ENCODE results near the gene NACAD.
"Not testable (repeated sequence)": the region's sequence is repeated elsewhere in the genome, so short reads cannot be mapped to it uniquely, and the experiment has no call there.

Gene NACAD

GRCh38 chr7:45116048-45116447 is 27.3 kb upstream of the NACAD start:
- no peak for DNase-seq

DNA sequence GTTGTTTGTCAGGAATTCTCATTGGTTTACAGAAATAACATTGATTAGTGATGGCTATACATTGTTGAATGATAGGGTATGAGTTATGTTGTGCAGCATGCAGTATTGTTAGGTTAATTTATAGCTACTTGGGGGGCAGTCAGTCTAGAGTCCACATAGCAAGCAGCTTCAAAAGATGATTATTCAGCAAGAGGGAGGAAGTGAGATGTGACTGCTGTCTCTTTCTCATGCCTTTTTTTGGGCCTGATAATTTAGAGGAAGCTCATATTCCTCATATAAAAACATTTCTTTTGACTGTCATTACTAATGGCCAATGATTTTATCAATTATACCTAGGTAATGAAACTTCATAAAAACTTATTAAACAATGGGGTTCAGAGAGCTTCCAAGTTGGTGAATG is 26.2 kb upstream of the NACAD start:
- DNase-seq = no peak

- not testable (repeated sequence) for DNase-seq
Observed at GRCh38 chr7:45114257-45114656, 25.5 kb upstream of the NACAD start.

DNA sequence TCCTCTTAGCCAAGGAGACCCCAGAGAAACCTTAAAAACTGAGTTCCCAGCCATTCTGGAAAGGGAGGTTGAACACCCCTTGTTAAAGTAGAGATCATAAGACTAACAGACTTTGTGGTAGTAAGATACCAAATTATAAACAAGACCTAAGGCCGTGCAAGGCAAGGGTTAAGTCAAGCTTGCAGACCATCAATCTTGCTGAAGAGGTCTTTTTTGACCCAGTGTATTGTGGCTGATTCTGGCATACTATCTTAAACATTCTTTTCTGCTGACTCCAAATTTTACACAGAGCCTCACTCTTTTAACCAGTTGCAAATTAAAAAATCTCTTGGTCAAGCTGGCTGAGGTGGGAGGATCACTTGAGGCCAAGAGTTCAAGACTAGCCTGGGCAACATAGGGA is 23.9 kb upstream of the NACAD start:
- no peak for DNase-seq

GRCh38 chr7:45111298-45112223 is 22.8 kb upstream of the NACAD start, which contains the start of gene TBRG4:
Gene TBRG4, minus strand, starts transcription at chr7:45111697. Its CDS starts 2,460 bp downstream, at chr7:45109237.
- DNase-seq = peak; percentile 93

GRCh38 chr7:45108863-45109262 is 20.1 kb upstream of the NACAD start:
- DNase-seq = no peak

GRCh38 chr7:45107356-45107755 is 18.6 kb upstream of the NACAD start:
- no peak for DNase-seq

GRCh38 chr7:45106820-45107219 is 18.1 kb upstream of the NACAD start:
- DNase-seq = no peak

DNA sequence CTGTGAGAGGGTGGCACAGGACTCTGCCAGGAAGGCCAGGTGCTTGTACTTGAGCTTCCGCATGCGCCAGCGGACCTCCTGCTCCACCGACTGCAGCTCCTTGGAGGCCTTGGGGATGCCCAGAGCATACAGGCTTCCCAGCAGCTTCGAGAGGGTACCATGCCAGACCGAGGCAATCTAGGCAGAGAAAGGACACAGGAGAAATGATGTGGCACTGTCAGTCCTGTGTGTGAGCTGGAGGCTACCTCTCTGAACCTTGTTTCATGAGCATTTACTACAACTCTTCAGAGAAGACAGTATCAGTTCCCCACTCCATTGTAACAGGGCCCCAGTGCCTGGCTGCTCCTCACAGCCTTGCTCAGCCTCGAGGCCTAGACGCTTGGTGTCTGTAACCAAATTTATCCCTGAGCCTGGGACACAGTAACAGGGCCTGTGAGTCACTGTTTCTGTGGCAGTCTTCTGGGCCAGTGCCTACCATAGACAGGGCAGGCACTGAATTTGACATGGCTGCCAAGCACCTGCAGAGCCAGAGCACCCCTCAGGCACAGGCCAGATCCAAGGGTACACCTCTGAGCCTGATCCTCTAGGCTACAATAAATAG is 16.9 kb upstream of the NACAD start:
- DNase-seq = no peak

DNA sequence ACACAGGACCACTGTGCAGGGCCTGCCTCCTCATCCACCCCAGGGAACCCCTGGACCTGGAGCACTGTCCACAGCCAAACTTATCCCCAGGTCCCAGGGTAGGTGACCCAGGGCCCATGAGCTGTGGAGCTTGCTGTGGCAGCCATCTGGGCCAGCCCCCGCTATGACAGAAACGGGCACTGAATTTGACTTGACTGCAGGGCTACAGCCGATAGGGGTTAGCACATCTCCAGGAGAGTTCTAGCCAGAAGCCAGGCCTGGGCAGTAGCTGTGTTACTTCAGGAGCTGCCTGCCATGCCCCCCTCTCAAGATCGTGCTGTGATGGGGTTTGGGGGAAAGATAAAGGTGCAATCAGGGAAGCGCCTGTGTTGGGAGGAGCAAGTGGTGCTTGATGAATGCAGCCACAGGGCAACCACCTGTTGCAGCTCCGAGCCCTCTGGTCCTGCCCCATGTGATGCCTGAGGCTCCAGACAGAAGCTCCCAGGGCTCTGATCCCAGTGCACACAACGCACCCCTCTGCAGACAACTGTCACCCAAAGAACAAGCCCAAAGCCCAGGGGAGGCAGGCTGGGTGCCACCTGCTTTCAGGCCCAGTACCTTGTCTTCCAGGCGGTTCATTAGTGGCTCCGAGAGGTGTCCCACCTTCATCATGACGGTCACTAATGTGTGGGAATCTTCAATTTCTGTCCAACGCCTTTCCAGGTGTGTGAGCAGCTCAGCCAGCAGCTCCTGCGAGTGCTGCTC is 16.2 kb upstream of the NACAD start:
- no peak for DNase-seq

DNA sequence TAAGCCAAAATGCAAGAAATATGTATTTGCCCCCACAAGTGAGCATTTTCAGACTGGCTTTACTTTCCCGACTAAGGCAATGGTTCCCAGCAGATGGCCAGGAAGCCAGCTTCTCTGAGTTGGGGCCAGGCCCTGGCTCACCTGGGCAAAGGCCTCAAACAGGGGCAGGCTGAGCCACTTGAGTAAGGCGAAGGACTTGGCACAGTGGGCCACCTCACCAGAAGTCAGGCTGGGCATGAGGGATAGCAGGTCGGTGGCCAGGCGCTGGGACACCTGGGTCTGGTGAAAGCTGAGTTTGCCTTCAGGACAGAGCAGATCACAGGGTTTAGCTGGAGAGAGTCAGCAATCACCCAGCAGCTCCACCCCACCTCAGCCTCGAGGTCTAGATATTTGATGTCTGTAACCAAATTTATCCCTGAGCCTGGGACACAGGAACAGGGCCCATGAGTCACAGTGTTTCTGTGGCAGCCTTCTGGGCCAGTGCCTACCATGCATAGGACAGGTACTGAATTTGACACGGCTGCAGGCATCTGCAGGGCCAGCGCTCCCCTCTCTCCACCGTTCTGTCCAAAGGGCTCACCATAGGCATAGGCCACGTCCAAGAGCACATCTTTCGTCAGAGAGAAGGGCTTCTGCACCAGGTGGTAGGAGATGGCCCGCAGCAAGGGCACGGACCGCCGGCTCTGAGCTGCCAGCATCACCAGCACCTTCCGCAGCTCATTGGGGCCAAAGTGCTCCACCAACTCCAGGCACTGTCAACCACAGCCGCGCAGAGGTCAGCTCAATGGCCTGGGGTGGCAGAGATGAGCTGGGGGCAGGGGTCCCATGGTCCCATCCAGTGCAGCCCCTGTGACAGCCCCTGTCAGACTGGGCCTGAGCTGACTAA is 15.4 kb upstream of the NACAD start:
- DNase-seq = no peak

GRCh38 chr7:45102785-45103712 is 14.3 kb upstream of the NACAD start:
- no peak for DNase-seq

DNA sequence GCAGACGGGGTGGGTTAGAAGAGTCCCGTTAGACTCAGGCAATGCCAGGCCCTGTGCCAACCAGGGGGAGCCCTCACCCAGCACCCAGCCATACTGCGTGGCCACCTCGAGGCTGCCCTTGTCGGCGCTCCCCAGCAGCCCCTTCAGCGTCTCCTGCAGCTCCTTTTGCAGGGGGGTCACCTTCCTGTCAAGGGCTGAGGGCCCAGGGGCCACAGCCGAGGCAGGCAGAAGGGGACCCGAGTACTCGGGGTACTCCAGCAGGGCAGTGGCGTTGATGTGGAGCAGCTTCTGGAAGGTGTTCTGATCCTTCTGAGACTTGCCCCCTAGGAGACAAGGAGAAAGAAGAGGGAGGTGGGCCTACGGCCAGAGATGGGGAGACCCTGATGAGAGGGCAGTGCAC is 13.0 kb upstream of the NACAD start:
- no peak for DNase-seq

DNA sequence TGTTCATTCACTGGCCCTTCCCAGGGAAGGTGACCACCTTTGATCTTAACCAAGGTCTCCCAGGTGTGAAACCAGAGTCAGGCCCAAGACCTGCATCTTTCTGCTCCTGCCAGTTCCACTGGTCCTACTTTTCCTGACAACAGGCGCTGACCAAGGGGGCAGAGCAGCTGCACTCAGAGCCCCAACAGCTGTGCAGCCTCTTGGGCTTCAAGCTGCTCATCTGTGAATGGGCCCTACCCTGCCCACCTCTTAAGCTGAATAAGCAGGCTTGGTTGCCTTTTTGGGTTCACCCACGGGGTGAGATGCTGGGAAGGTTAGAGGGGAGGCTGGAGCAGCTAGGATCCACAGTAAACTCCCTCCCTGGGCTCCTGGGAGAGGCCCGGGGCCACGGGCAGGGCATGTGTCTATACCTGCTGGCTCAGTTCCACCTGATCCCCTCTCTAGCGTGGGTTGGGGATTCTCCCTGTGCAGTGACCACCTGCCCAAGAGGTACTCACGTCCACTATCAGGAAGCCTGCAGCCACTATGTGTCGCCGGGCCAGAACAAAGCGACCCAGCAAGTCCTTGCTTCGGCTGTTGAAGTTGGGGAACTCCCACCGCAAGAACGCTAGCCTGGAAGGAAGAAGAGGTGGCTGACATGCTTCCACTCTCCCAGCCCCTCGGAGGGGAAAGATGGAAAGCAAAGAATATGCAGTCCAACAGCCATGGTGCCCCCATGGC is 12.2 kb upstream of the NACAD start:
- no peak for DNase-seq

DNA sequence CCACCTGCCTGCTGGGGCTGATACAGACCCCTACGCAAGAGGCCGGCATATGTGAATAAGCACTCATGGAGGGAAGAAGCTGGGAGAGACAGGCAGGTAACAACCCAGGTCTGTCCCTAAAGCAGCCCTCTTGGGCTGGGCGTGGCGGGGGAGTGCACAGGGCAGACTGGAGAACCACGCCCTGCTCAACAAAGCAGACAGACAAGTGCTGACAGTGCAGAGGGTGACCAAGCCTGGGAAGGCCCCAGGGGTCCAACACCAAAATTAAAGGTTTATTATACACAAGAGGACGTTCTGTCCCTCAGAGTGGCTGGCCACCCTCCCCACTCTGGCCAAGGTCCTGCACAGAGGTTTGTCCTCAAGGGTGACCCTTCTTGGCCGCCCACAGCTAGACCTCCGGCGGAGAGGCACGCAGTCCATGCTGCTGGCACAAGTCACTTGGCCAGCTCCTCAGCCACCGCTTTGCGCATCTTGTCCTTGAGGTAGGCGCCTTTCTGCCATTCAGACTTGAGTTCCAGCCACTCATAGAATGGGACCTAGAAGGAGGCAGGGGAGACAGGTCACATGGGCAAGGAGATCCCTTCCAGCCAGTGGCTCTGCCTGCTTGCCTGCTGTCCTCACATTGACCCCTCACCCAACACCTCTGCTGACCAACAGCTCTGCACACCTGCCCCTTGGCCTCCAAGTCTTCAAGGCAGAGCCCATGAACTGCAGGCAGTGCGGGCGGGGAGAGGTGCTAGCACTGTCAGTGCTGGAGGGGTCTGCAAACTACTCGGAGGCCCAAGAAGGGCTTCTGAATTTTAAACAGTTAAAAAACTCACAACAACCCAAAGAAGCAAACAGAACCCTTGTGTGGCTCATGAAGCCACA is 11.4 kb upstream of the NACAD start:
- no peak for DNase-seq

- DNase-seq = no peak
Observed at GRCh38 chr7:45098983-45099839, 10.4 kb upstream of the NACAD start.

DNA sequence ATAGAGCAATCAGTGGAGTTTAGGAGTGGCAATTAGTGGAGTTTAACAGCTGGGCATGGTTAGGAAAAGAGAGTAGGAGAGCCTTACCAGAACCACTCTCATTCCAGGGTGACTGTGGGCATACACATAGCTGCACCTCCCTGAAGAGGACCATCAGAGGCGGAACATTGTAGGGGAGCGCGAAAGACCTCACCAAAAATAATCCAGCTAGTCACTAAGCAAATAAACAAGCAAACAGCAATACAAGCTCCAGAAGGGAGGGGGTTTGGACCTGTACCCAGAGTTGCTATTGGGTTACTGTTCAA is 4.1 kb upstream of the NACAD start:
- no peak for DNase-seq

DNA sequence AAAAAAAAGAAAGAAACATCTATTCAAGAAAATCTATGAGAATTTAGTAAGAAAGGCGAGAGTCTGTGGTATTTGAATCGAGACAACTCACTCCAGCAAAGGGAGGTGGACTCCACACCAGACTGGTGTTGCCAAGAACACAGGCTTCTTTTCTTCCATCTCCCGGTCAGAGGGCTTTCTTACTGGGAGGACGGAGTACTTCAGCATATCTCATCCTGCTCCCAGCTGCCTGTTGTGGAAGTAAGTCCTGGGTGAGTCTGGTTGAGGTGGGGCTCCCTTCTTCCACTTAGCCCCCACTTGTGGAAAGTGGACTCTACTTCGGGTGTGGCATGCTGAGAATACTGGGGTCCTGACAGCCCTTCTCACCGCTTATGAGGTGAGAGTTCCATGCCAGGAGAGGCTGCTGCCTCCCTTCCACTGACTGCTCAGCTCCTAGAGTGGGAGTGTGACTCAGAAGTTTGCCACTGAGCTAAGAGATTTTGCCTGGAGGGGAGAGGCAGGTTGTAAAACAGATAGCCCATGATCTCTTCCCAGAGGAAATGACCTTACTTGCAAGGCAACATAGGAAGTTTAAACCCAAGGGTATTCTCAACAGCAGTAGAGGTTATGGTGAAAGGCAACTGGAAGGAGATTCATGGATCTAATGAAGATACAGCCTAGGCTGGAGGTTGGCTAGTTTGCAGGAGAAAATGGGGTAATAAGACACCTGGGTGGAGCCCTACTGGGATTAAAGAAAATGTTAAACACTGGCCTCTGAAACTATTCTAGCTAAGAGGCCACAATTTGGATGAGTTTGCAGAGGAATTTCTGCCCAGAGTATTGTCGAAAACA is 3.5 kb upstream of the NACAD start:
- DNase-seq = no peak
